ENCODE data around the gene ASIC5. TPM values are rescaled to one million over a fixed set of nuclear protein-coding genes. Genes with fewer than 3 reads are reported as not detected.

ASIC5 gene
- total RNA-seq, 4 donors from 2014 or later = not detected

GRCh38 chr4:155878611-155879010 lies 12.5 kb upstream of the ASIC5 start:
- no peak for DNase-seq (ENCODE audit: low spot score in 2 of 2)
- H3K4me3 ChIP-seq (ENCODE audit: low read depth, poor library complexity, severe bottlenecking) = no peak overlapping the region
- intact Hi-C loops (cut with DNase I; ENCODE audit: low total_unique reads) = no loop called here
- 35 to 44% methylated on average over 2 of the region's 2 CpGs for WGBS, 2 donors
- TF ChIP-seq POLR2A (IDR thresholded peaks at IDR 0.05) (no peak), CTCF (IDR thresholded peaks at IDR 0.05) (no peak)

- no peak for DNase-seq (ENCODE audit: low spot score in 2 of 2)
- no peak overlapping the region for H3K4me3 ChIP-seq (ENCODE audit: low read depth, poor library complexity, severe bottlenecking)
- WGBS, 2 donors = 86 to 93% methylated on average over 4 of the region's 4 CpGs
- intact Hi-C loops (cut with DNase I; ENCODE audit: low total_unique reads) = no loop called here
- TF ChIP-seq CTCF (IDR thresholded peaks at IDR 0.05) (no peak), POLR2A (IDR thresholded peaks at IDR 0.05) (no peak)
These were observed 11.9 kb upstream of the ASIC5 start for GRCh38 chr4:155877971-155878370.

GRCh38 chr4:155875878-155876277 lies 9.8 kb upstream of the ASIC5 start:
- no peak for DNase-seq (ENCODE audit: low spot score in 2 of 2)
- 71 to 78% methylated on average over 1 of the region's 1 CpG for WGBS, 2 donors
- intact Hi-C loops (cut with DNase I; ENCODE audit: low total_unique reads) = no loop called here
- H3K4me3 ChIP-seq (ENCODE audit: low read depth, poor library complexity, severe bottlenecking) = no peak overlapping the region
- TF ChIP-seq CTCF (IDR thresholded peaks at IDR 0.05) (no peak), POLR2A (IDR thresholded peaks at IDR 0.05) (no peak)

- TF ChIP-seq POLR2A (IDR thresholded peaks at IDR 0.05) (no peak), CTCF (IDR thresholded peaks at IDR 0.05) (no peak)
- 72 to 73% methylated on average over 2 of the region's 2 CpGs for WGBS, 2 donors
- DNase-seq (ENCODE audit: low spot score in 2 of 2) = no peak
- intact Hi-C loops (cut with DNase I; ENCODE audit: low total_unique reads) = no loop called here
- H3K4me3 ChIP-seq (ENCODE audit: low read depth, poor library complexity, severe bottlenecking) = no peak overlapping the region
These were observed 10.2 kb downstream of the ASIC5 start for GRCh38 chr4:155855897-155856296.

- intact Hi-C loops (cut with DNase I; ENCODE audit: low total_unique reads) = no loop called here
- H3K4me3 ChIP-seq (ENCODE audit: low read depth, poor library complexity, severe bottlenecking) = no peak overlapping the region
- TF ChIP-seq POLR2A (IDR thresholded peaks at IDR 0.05) (no peak), CTCF (IDR thresholded peaks at IDR 0.05) (no peak)
- WGBS, 2 donors = 78 to 79% methylated on average over 6 of the region's 6 CpGs
- no peak for DNase-seq (ENCODE audit: low spot score in 2 of 2)
These were observed 11.4 kb downstream of the ASIC5 start for GRCh38 chr4:155854582-155855226.

GRCh38 chr4:155853189-155853588 lies 12.9 kb downstream of the ASIC5 start:
- intact Hi-C loops (cut with DNase I; ENCODE audit: low total_unique reads) = no loop called here
- no peak for TF ChIP-seq CTCF (IDR thresholded peaks at IDR 0.05)
- no peak for TF ChIP-seq POLR2A (IDR thresholded peaks at IDR 0.05)
- no peak for DNase-seq (ENCODE audit: low spot score in 2 of 2)
- no peak overlapping the region for H3K4me3 ChIP-seq (ENCODE audit: low read depth, poor library complexity, severe bottlenecking)
- WGBS, 2 donors = 94 to 95% methylated on average over 3 of the region's 3 CpGs

Measured in lower leg skin (tissue), 4 donors.